HCT116 (cell line): ENCODE measurements around the gene ATP8B4. TPM values are rescaled to one million over a fixed set of nuclear protein-coding genes. Genes with fewer than 3 reads are reported as not detected.

Experiments used
- ATAC-seq: fragments of 200-7000 bp; cut with Tn5 transposase; 2 replicates; pipeline ENCODE4 v1.9.1; 2020; ENCODE audit warnings: mild to moderate bottlenecking, moderate library complexity
- BruUV-seq: library from RNA; stranded (reverse); fragments of 400-500 nt; replicated peaks from 2 replicates; lab custom pipeline; 2021; lab: Mats Ljungman, UMichigan
- CTCF ChIA-PET: fragments of 300-600 bp; sonication (Branson Sonifier 250); formaldehyde crosslinking; loops from one replicate; lab custom pipeline; 2021; ENCODE audit warnings: antibody characterized with exemption; lab: Charles Lee
- POLR2A ChIA-PET: fragments of 300-600, 350-600 bp; sonication (Branson Sonifier 250); formaldehyde crosslinking; loops from one replicate; lab custom pipeline; 2021; ENCODE audit warnings: antibody characterized with exemption; lab: Charles Lee
- RAD21 ChIA-PET, 2 experiments: fragments of 300-600 bp; sonication (Branson Sonifier 250); formaldehyde crosslinking; loops; one replicate each; lab custom pipeline; 2023; ENCODE audit warnings: low total read pairs in 2 of 2; ENCODE audit not compliant: uncharacterized antibody in 2 of 2, unreplicated experiment in 2 of 2, low non-redundant PET in 1 of 2; lab: Charles Lee
- DNase-seq: peaks from one replicate; pipeline ENCODE4 v3.0.0-alpha.2; 2010; ENCODE audit warnings: low read depth, low spot score
- H2AFZ ChIP-seq: fragments of 200-600 bp; shearing (Covaris generic), sonication (generic); 2 replicates; pipeline ENCODE4 v1.6.1; 2017; ENCODE audit warnings: low read depth, mixed run types, mixed read lengths, antibody characterized with exemption, low read length; ENCODE audit not compliant: poor library complexity, severe bottlenecking
- H3K27ac ChIP-seq: 2 replicates; pipeline ENCODE4 v1.5.1; 2012; ENCODE audit warnings: low read depth, low read length
- H3K27me3 ChIP-seq: fragments of 200-600 bp; sonication (generic); 2 replicates; pipeline ENCODE4 v1.6.1; 2016; ENCODE audit warnings: mixed run types, low read length, mixed read lengths; ENCODE audit not compliant: insufficient read depth
- H3K36me3 ChIP-seq, 2 experiments: fragments of 200-500 bp in 1 of 2; fragments of 200-600 bp in 1 of 2; sonication (Bioruptor generic) in 1 of 2; sonication (generic) in 1 of 2; 2 replicates each; pipeline versions ENCODE4 v1.5.1 to v1.6.1; 2014 to 2016; ENCODE audit warnings: low read length in 2 of 2, inconsistent platforms in 1 of 2, mixed read lengths in 1 of 2, mixed run types in 1 of 2; ENCODE audit not compliant: insufficient read depth in 2 of 2, control insufficient read depth in 1 of 2
- H3K4me1 ChIP-seq, 2 experiments: fragments of 200-600 bp in 1 of 2; sonication (generic) in 1 of 2; 2 replicates each; pipeline versions ENCODE4 v1.5.1 to v1.6.1; 2012 to 2017; ENCODE audit warnings: low read length in 2 of 2, inconsistent platforms in 1 of 2, mild to moderate bottlenecking in 1 of 2, mixed read lengths in 1 of 2, mixed run types in 1 of 2, moderate library complexity in 1 of 2; ENCODE audit not compliant: insufficient read depth in 2 of 2, control insufficient read depth in 1 of 2
- H3K4me2 ChIP-seq: fragments of 200-600 bp; sonication (generic); 2 replicates; pipeline ENCODE4 v1.6.1; 2017; ENCODE audit warnings: mixed run types, low read length, mixed read lengths
- H3K4me3 ChIP-seq, 2 experiments: fragments of 200-600 bp in 1 of 2; sonication (generic) in 1 of 2; replicated peaks in 1 of 2; 2 replicates each; pipeline ENCODE4 v1.5.1; 2011 to 2016; ENCODE audit warnings: low read length in 2 of 2, control low read depth in 1 of 2, low read depth in 1 of 2, mild to moderate bottlenecking in 1 of 2, mixed read lengths in 1 of 2, mixed run types in 1 of 2
- H3K79me2 ChIP-seq: fragments of 200-600 bp; sonication (generic); 2 replicates; pipeline ENCODE4 v1.6.1; 2017; ENCODE audit warnings: mild to moderate bottlenecking, mixed run types, low read length, moderate library complexity, mixed read lengths; ENCODE audit not compliant: insufficient read depth
- H3K9ac ChIP-seq: fragments of 200-600 bp; sonication (generic); 2 replicates; pipeline ENCODE4 v1.6.1; 2016; ENCODE audit warnings: low read length, mixed read lengths
- H3K9me2 ChIP-seq: fragments of 200-600 bp; sonication (generic), shearing (Covaris generic); 2 replicates; pipeline ENCODE4 v1.6.1; 2017; ENCODE audit warnings: mixed run types, mild to moderate bottlenecking, moderate library complexity; ENCODE audit not compliant: insufficient read depth
- H3K9me3 ChIP-seq, 2 experiments: fragments of 200-500 bp in 1 of 2; fragments of 200-600 bp in 1 of 2; sonication (Bioruptor generic) in 1 of 2; sonication (generic) in 1 of 2; 2 replicates each; pipeline ENCODE4 v1.6.1; 2014 to 2017; ENCODE audit warnings: low read length in 2 of 2, mixed read lengths in 2 of 2, inconsistent platforms in 1 of 2, low read depth in 1 of 2, mild to moderate bottlenecking in 1 of 2, mixed run types in 1 of 2, moderate library complexity in 1 of 2; ENCODE audit not compliant: control insufficient read depth in 1 of 2, insufficient read depth in 1 of 2
- H4K20me1 ChIP-seq: fragments of 200-600 bp; sonication (generic), shearing (Covaris generic); 2 replicates; pipeline ENCODE4 v1.6.1; 2017; ENCODE audit warnings: mixed run types, mild to moderate bottlenecking, moderate library complexity; ENCODE audit not compliant: insufficient read depth
- CBX3 ChIP-seq: IDR thresholded peaks from 2 replicates; pipeline ENCODE4 v1.6.1; 2012; ENCODE audit warnings: low read depth
- EGR1 ChIP-seq: IDR thresholded peaks from 2 replicates; pipeline ENCODE4 v1.6.1; 2012; ENCODE audit warnings: low read depth
- ELF1 ChIP-seq: IDR thresholded peaks from 2 replicates; pipeline ENCODE4 v1.6.1; 2012; ENCODE audit warnings: low read depth, borderline replicate concordance
- EZH2 ChIP-seq: fragments of 200-600 bp; sonication (generic); IDR thresholded peaks from 2 replicates; pipeline ENCODE4 v1.6.1; 2017; ENCODE audit warnings: antibody characterized with exemption, mixed run types
- EZH2phosphoT487 ChIP-seq: fragments of 200-600 bp; IDR thresholded peaks from 2 replicates; pipeline ENCODE4 v1.6.1; 2018; ENCODE audit warnings: antibody characterized with exemption, borderline replicate concordance
- JUND ChIP-seq: IDR thresholded peaks from 2 replicates; pipeline ENCODE4 v1.6.1; 2012
- MAX ChIP-seq: IDR thresholded peaks from 2 replicates; pipeline ENCODE4 v1.6.1; 2012
- POLR2A ChIP-seq: IDR thresholded peaks from 2 replicates; pipeline ENCODE4 v1.7.0; 2011; ENCODE audit warnings: borderline replicate concordance; ENCODE audit not compliant: insufficient read depth, insufficient read length; ENCODE audit errors: extremely low read depth
- SIN3A ChIP-seq: IDR thresholded peaks from 2 replicates; pipeline ENCODE4 v1.6.1; 2012; ENCODE audit warnings: low read depth
- SP1 ChIP-seq: IDR thresholded peaks from 2 replicates; pipeline ENCODE4 v1.6.1; 2012; ENCODE audit warnings: low read depth
- SRF ChIP-seq: IDR thresholded peaks from 2 replicates; pipeline ENCODE4 v1.6.1; 2012; ENCODE audit warnings: low read depth
- YY1 ChIP-seq: IDR thresholded peaks from 2 replicates; pipeline ENCODE4 v1.6.1; 2011; ENCODE audit warnings: low read length, low read depth, moderate library complexity, mild to moderate bottlenecking; ENCODE audit not compliant: insufficient replicate concordance; ENCODE audit errors: extremely low read depth
- ZBTB33 ChIP-seq: IDR thresholded peaks from 2 replicates; pipeline ENCODE4 v1.6.1; 2011; ENCODE audit warnings: mild to moderate bottlenecking, low read length, moderate library complexity; ENCODE audit not compliant: insufficient replicate concordance; ENCODE audit errors: extremely low read depth
- ZFX ChIP-seq: fragments of 450-650 bp; IDR thresholded peaks from 2 replicates; pipeline ENCODE4 v1.6.1; 2017
- ZNF274 ChIP-seq: fragments of 200-500 bp; sonication (Bioruptor generic); IDR thresholded peaks from 2 replicates; pipeline ENCODE4 v1.6.1; 2014; ENCODE audit warnings: mild to moderate bottlenecking, low read depth, low read length, inconsistent platforms
- intact Hi-C: fragments of 100-400 bp; cut with micrococcal nuclease; formaldehyde crosslinking; loops from 2 replicates; pipeline ENCODE4 v1.10.0; 2022
- total RNA-seq: library from RNA; stranded (reverse); gene quantifications from one replicate; pipeline ENCODE4 v1.2.1, GENCODE V29; 2021; ENCODE audit not compliant: unreplicated experiment
- TF ChIP-seq, protein P1 (sequence below): IDR thresholded peaks from 2 replicates; pipeline ENCODE4 v1.6.1; 2012
- TF ChIP-seq, protein P2 (sequence below): IDR thresholded peaks from 2 replicates; pipeline ENCODE4 v1.6.1; 2012; ENCODE audit warnings: low read depth

Gene ATP8B4
- total RNA-seq, 1 experiment from 2014 or later, result 0.25 TPM

DNA sequence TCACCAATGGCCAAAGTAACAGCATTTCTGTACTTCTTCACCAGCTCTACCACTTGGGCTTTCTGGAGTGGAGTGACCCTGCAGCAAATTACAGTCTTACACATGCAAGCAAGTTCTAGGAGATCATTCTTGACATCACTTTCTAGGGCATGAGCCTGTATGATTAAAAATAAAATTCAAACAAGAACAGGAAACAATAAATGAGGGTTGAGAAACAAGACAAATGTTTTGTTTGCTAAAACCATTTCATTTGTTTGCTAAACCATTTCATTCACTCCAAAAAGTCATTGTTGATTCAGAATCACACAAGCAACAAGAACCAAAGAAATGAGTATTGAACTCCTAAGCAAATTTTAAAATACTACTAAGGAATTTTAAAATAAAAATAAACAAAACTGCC, 220.9 kb downstream of the ATP8B4 start:
- no peaks in the 10 kb centered on the region for H3K9me3 ChIP-seq
- no peaks in the 10 kb centered on the region for H3K79me2 ChIP-seq
- no peak overlapping the region for H2AFZ ChIP-seq
- H3K27ac ChIP-seq, result no peak overlapping the region
- no peaks in the 10 kb centered on the region for H4K20me1 ChIP-seq
- no peak for TF ChIP-seq SP1
- TF ChIP-seq YY1, result no peak
- TF ChIP-seq EZH2, result no peak
- TF ChIP-seq POLR2A, result no peak
- no peak for TF ChIP-seq ELF1
- TF ChIP-seq MAX, result no peak
- TF ChIP-seq SIN3A, result no peak
- no peak for TF ChIP-seq CBX3
- no peak for TF ChIP-seq EZH2phosphoT487
- TF ChIP-seq ZFX, result no peak
- TF ChIP-seq ZNF274, result no peak
- TF ChIP-seq, protein P1, sequence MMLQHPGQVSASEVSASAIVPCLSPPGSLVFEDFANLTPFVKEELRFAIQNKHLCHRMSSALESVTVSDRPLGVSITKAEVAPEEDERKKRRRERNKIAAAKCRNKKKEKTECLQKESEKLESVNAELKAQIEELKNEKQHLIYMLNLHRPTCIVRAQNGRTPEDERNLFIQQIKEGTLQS, result no peak
- no peak for TF ChIP-seq EGR1
- no peak for TF ChIP-seq SRF
- TF ChIP-seq, protein P2, sequence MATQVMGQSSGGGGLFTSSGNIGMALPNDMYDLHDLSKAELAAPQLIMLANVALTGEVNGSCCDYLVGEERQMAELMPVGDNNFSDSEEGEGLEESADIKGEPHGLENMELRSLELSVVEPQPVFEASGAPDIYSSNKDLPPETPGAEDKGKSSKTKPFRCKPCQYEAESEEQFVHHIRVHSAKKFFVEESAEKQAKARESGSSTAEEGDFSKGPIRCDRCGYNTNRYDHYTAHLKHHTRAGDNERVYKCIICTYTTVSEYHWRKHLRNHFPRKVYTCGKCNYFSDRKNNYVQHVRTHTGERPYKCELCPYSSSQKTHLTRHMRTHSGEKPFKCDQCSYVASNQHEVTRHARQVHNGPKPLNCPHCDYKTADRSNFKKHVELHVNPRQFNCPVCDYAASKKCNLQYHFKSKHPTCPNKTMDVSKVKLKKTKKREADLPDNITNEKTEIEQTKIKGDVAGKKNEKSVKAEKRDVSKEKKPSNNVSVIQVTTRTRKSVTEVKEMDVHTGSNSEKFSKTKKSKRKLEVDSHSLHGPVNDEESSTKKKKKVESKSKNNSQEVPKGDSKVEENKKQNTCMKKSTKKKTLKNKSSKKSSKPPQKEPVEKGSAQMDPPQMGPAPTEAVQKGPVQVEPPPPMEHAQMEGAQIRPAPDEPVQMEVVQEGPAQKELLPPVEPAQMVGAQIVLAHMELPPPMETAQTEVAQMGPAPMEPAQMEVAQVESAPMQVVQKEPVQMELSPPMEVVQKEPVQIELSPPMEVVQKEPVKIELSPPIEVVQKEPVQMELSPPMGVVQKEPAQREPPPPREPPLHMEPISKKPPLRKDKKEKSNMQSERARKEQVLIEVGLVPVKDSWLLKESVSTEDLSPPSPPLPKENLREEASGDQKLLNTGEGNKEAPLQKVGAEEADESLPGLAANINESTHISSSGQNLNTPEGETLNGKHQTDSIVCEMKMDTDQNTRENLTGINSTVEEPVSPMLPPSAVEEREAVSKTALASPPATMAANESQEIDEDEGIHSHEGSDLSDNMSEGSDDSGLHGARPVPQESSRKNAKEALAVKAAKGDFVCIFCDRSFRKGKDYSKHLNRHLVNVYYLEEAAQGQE, result no peak
- no peak for TF ChIP-seq JUND
- no peak for TF ChIP-seq ZBTB33
- no peaks in the 10 kb centered on the region for H3K27me3 ChIP-seq
- no peak for ATAC-seq
- no peak overlapping the region for H3K4me3 ChIP-seq
- no peak for DNase-seq
- ChIA-PET CTCF (interaction anchor here (0.8 kb wide), 1 partner anchor 11 kb away, joined by 3 read pairs; no protein-coding TSS in a partner anchor), RAD21 (no interaction called here), POLR2A (no interaction called here)
- H3K9ac ChIP-seq, result no peak overlapping the region
- no peaks in the 10 kb centered on the region for H3K9me2 ChIP-seq
- intact Hi-C loops, result no loop called here
- no peaks in the 10 kb centered on the region for H3K4me1 ChIP-seq
- H3K4me2 ChIP-seq, result no peak overlapping the region
- no TSS peak for BruUV-seq
- H3K36me3 ChIP-seq, result no peaks in the 10 kb centered on the region
